ENCODE results near the gene SLC34A2. TPM values are rescaled to one million over a fixed set of nuclear protein-coding genes. Genes with fewer than 3 reads are reported as not detected.

Gene SLC34A2
- total RNA-seq, 4 donors from 2014 or later, result 0.42 to 1.7 (median 0.63) TPM; not detected in 1

- H3K27ac ChIP-seq (replicated peaks in 1 of 4), result no peak overlapping the region
- DNase-seq (ENCODE audit: extremely low spot score), result no peak
- no peaks in the 10 kb centered on the region for H3K27me3 ChIP-seq
- H3K4me1 ChIP-seq, result no peaks in the 10 kb centered on the region
- no peak overlapping the region for H3K4me3 ChIP-seq
- H3K36me3 ChIP-seq, result no peaks in the 10 kb centered on the region
- intact Hi-C loops (cut with DNase I), result no loop called here
- 86% methylated on average over 6 of the region's 10 CpGs for WGBS
- no peak for TF ChIP-seq CTCF (IDR thresholded peaks at IDR 0.05)
- no peak for TF ChIP-seq EP300 (IDR thresholded peaks at IDR 0.05)
- no peak for TF ChIP-seq POLR2A (IDR thresholded peaks at IDR 0.05; ENCODE audit: low read depth)
- no peak for TF ChIP-seq POLR2AphosphoS5 (IDR thresholded peaks at IDR 0.05)
- H3K9me3 ChIP-seq, result no peaks in the 10 kb centered on the region
These were observed 18.7 kb downstream of the SLC34A2 start for GRCh38 chr4:25674386-25674785.

- H3K27ac ChIP-seq (replicated peaks in 1 of 4), result no peak overlapping the region
- DNase-seq (ENCODE audit: extremely low spot score), result no peak
- TF ChIP-seq POLR2A (IDR thresholded peaks at IDR 0.05; ENCODE audit: low read depth), result no peak
- TF ChIP-seq EP300 (IDR thresholded peaks at IDR 0.05), result no peak
- no peak for TF ChIP-seq CTCF (IDR thresholded peaks at IDR 0.05)
- TF ChIP-seq POLR2AphosphoS5 (IDR thresholded peaks at IDR 0.05), result no peak
- intact Hi-C loops (cut with DNase I), result no loop called here
- H3K36me3 ChIP-seq, result no peaks in the 10 kb centered on the region
- no peaks in the 10 kb centered on the region for H3K9me3 ChIP-seq
- no peaks in the 10 kb centered on the region for H3K4me1 ChIP-seq
- 96% methylated on average over 24 of the region's 30 CpGs for WGBS
- no peak overlapping the region for H3K4me3 ChIP-seq
- no peaks in the 10 kb centered on the region for H3K27me3 ChIP-seq
These were observed 20.6 kb downstream of the SLC34A2 start for GRCh38 chr4:25676221-25676620.

- no peaks in the 10 kb centered on the region for H3K9me3 ChIP-seq
- intact Hi-C loops (cut with DNase I), result no loop called here
- no peak overlapping the region for H3K4me3 ChIP-seq
- no peaks in the 10 kb centered on the region for H3K4me1 ChIP-seq
- no peaks in the 10 kb centered on the region for H3K27me3 ChIP-seq
- no peaks in the 10 kb centered on the region for H3K36me3 ChIP-seq
- no peak for DNase-seq (ENCODE audit: extremely low spot score)
- H3K27ac ChIP-seq (replicated peaks in 1 of 4), result no peak overlapping the region
- TF ChIP-seq EP300 (IDR thresholded peaks at IDR 0.05) (no peak), POLR2A (IDR thresholded peaks at IDR 0.05; ENCODE audit: low read depth) (no peak), CTCF (IDR thresholded peaks at IDR 0.05) (no peak), POLR2AphosphoS5 (IDR thresholded peaks at IDR 0.05) (no peak)
- 96% methylated on average over 3 of the region's 3 CpGs for WGBS
These were observed 21.5 kb downstream of the SLC34A2 start for GRCh38 chr4:25677157-25677556.

- Histone ChIP-seq H3K36me3 (no peaks in the 10 kb centered on the region), H3K9me3 (no peaks in the 10 kb centered on the region), H3K4me3 (no peak overlapping the region), H3K4me1 (no peaks in the 10 kb centered on the region), H3K27me3 (no peaks in the 10 kb centered on the region), H3K27ac (replicated peaks in 1 of 4) (no peak overlapping the region)
- intact Hi-C loops (cut with DNase I), result no loop called here
- TF ChIP-seq POLR2AphosphoS5 (IDR thresholded peaks at IDR 0.05) (no peak), POLR2A (IDR thresholded peaks at IDR 0.05; ENCODE audit: low read depth) (no peak), CTCF (IDR thresholded peaks at IDR 0.05) (no peak), EP300 (IDR thresholded peaks at IDR 0.05) (no peak)
- WGBS, result 87% methylated on average over 5 of the region's 5 CpGs
- DNase-seq (ENCODE audit: extremely low spot score), result no peak
These were observed 22.3 kb downstream of the SLC34A2 start for GRCh38 chr4:25677943-25678342.

- TF ChIP-seq CTCF (IDR thresholded peaks at IDR 0.05), result no peak
- no peak for TF ChIP-seq EP300 (IDR thresholded peaks at IDR 0.05)
- TF ChIP-seq POLR2AphosphoS5 (IDR thresholded peaks at IDR 0.05), result no peak
- no peak for TF ChIP-seq POLR2A (IDR thresholded peaks at IDR 0.05; ENCODE audit: low read depth)
- Histone ChIP-seq H3K9me3 (peaks cover 0 to 10% (median 3%) of the 10 kb centered on the region in 4 donors), H3K27me3 (no peaks in the 10 kb centered on the region), H3K27ac (replicated peaks in 1 of 4) (no peak overlapping the region), H3K36me3 (no peaks in the 10 kb centered on the region), H3K4me3 (no peak overlapping the region), H3K4me1 (no peaks in the 10 kb centered on the region)
- no peak for DNase-seq (ENCODE audit: extremely low spot score)
- 93% methylated on average over 7 of the region's 7 CpGs for WGBS
- intact Hi-C loops (cut with DNase I), result no loop called here
These were observed 32.1 kb downstream of the SLC34A2 start for GRCh38 chr4:25687773-25688172.

All from esophagus muscularis mucosa (tissue), 4 donors.